IMR-90 (cell line): Measurements from ENCODE around the gene NKX2-3. TPM values are rescaled to one million over a fixed set of nuclear protein-coding genes. Genes with fewer than 3 reads are reported as not detected.

ENCODE experiments used
- ATAC-seq: fragments of 200-7000 bp; cut with Tn5 transposase; 2 replicates; pipeline ENCODE4 v1.9.1; 2020; ENCODE audit warnings: low read depth, mild to moderate bottlenecking, moderate library complexity
- BruUV-seq: library from RNA; stranded (reverse); fragments of 400-500 nt; replicated peaks from 2 replicates; lab custom pipeline; 2021; lab: Mats Ljungman, UMichigan
- CTCF ChIA-PET: fragments of 300-600 bp; formaldehyde crosslinking; extraction: SDS; loops from one replicate; lab custom pipeline; 2021; ENCODE audit warnings: antibody characterized with exemption; lab: Yijun Ruan, JAX
- POLR2A ChIA-PET: fragments of 300-600 bp; sonication (Branson Sonifier 250); formaldehyde crosslinking; loops from one replicate; lab custom pipeline; 2022; ENCODE audit warnings: antibody characterized with exemption; ENCODE audit not compliant: unreplicated experiment; lab: Charles Lee
- DNase-seq: peaks from one replicate; pipeline ENCODE4 v3.0.0; 2013
- H2AFZ ChIP-seq: replicated peaks from 2 replicates; pipeline ENCODE3; 2013; ENCODE audit warnings: low read length, mild to moderate bottlenecking; ENCODE audit not compliant: poor library complexity
- H2AK5ac ChIP-seq: 2 replicates; pipeline ENCODE4 v1.6.1; 2013; ENCODE audit warnings: low read depth, low read length, inconsistent platforms
- H2AK9ac ChIP-seq: replicated peaks from 2 replicates; pipeline ENCODE3; 2013; ENCODE audit warnings: mild to moderate bottlenecking, low read depth, low read length, moderate library complexity; ENCODE audit not compliant: poor library complexity
- H2BK120ac ChIP-seq: 2 replicates; pipeline ENCODE4 v1.6.1; 2013; ENCODE audit warnings: low read depth, low read length, inconsistent platforms
- H2BK15ac ChIP-seq: 3 replicates; pipeline ENCODE4 v1.6.1; 2013; ENCODE audit warnings: low read depth, low read length, inconsistent platforms
- H2BK20ac ChIP-seq: 2 replicates; pipeline ENCODE4 v1.6.1; 2013; ENCODE audit warnings: low read depth, mild to moderate bottlenecking, inconsistent platforms, low read length, moderate library complexity
- H2BK5ac ChIP-seq: 2 replicates; pipeline ENCODE4 v1.6.1; 2013; ENCODE audit warnings: mild to moderate bottlenecking, low read depth, low read length, inconsistent platforms; ENCODE audit not compliant: poor library complexity, severe bottlenecking
- H3K14ac ChIP-seq: replicated peaks from 2 replicates; pipeline ENCODE4 v1.6.1; 2013; ENCODE audit warnings: low read depth, low read length, inconsistent platforms
- H3K18ac ChIP-seq: 2 replicates; pipeline ENCODE4 v1.6.1; 2013; ENCODE audit warnings: low read depth, low read length, control low read depth
- H3K23ac ChIP-seq: 2 replicates; pipeline ENCODE4 v1.6.1; 2013; ENCODE audit warnings: low read depth, low read length, inconsistent platforms
- H3K27ac ChIP-seq: 2 replicates; pipeline ENCODE4 v1.5.1; 2013; ENCODE audit warnings: mild to moderate bottlenecking, control low read depth, low read length; ENCODE audit not compliant: insufficient read depth
- H3K27me3 ChIP-seq: 2 replicates; pipeline ENCODE4 v1.6.1; 2013; ENCODE audit warnings: low read length; ENCODE audit not compliant: control insufficient read depth, insufficient read depth
- H3K36me3 ChIP-seq: 2 replicates; pipeline ENCODE4 v1.6.1; 2013; ENCODE audit warnings: low read length, mixed read lengths; ENCODE audit not compliant: control insufficient read depth, insufficient read depth
- H3K4ac ChIP-seq: 2 replicates; pipeline ENCODE4 v1.6.1; 2013; ENCODE audit warnings: low read depth, low read length, inconsistent platforms
- H3K4me1 ChIP-seq: 2 replicates; pipeline ENCODE4 v1.6.1; 2013; ENCODE audit warnings: low read length, mixed read lengths; ENCODE audit not compliant: control insufficient read depth, insufficient read depth
- H3K4me2 ChIP-seq: 2 replicates; pipeline ENCODE4 v1.6.1; 2013; ENCODE audit warnings: low read depth, mild to moderate bottlenecking, control low read depth, low read length, moderate library complexity
- H3K4me3 ChIP-seq: 2 replicates; pipeline ENCODE4 v1.5.1; 2013; ENCODE audit warnings: low read depth, mild to moderate bottlenecking, control low read depth, low read length, moderate library complexity; ENCODE audit not compliant: insufficient read depth
- H3K56ac ChIP-seq: 2 replicates; pipeline ENCODE4 v1.6.1; 2013; ENCODE audit warnings: low read length, inconsistent platforms; ENCODE audit not compliant: insufficient read depth; ENCODE audit errors: extremely low read depth
- H3K79me1 ChIP-seq, 2 experiments: 2 replicates each; pipeline ENCODE4 v1.6.1; 2013; ENCODE audit warnings: low read length in 2 of 2, inconsistent platforms in 1 of 2, low read depth in 1 of 2
- H3K9ac ChIP-seq: 2 replicates; pipeline ENCODE4 v1.6.1; 2013; ENCODE audit warnings: low read depth, low read length, control low read depth
- H3K9me1 ChIP-seq: 2 replicates; pipeline ENCODE4 v1.6.1; 2013; ENCODE audit warnings: low read length, inconsistent platforms; ENCODE audit not compliant: insufficient read depth
- H3K9me3 ChIP-seq: 2 replicates; pipeline ENCODE4 v1.6.1; 2013; ENCODE audit warnings: low read length; ENCODE audit not compliant: control insufficient read depth, insufficient read depth
- H4K20me1 ChIP-seq: 2 replicates; pipeline ENCODE4 v1.6.1; 2013; ENCODE audit warnings: low read length, inconsistent platforms; ENCODE audit not compliant: insufficient read depth
- H4K5ac ChIP-seq: 2 replicates; pipeline ENCODE4 v1.6.1; 2013; ENCODE audit warnings: mild to moderate bottlenecking, low read depth, low read length, control low read depth
- H4K8ac ChIP-seq, 2 experiments: 2 replicates each; pipeline ENCODE4 v1.6.1; 2013; ENCODE audit warnings: low read depth in 2 of 2, low read length in 2 of 2, control low read depth in 1 of 2, inconsistent platforms in 1 of 2
- H4K91ac ChIP-seq: 2 replicates; pipeline ENCODE4 v1.6.1; 2013; ENCODE audit warnings: low read depth, low read length, inconsistent platforms; ENCODE audit not compliant: insufficient read depth
- CEBPB ChIP-seq: IDR thresholded peaks from 2 replicates; pipeline ENCODE4 v1.6.1; 2012; ENCODE audit warnings: low read depth, low read length, improper control_type of control experiment
- RCOR1 ChIP-seq: IDR thresholded peaks from 2 replicates; pipeline ENCODE4 v1.6.1; 2012; ENCODE audit warnings: mild to moderate bottlenecking, low read length, improper control_type of control experiment; ENCODE audit not compliant: insufficient replicate concordance
- SMC3 ChIP-seq: fragments of 150-350 bp; IDR thresholded peaks from 2 replicates; pipeline ENCODE4 v1.6.1; 2016; ENCODE audit warnings: low read depth, mild to moderate bottlenecking, antibody characterized with exemption, low read length, moderate library complexity
- WGBS, 2 experiments: methylation state at CpG; one replicate each; pipeline versions ENCODE4 v1.1.5 to v1.1.7; 2013; ENCODE audit warnings: missing lambda C conversion rate in 2 of 2; ENCODE audit not compliant: insufficient read length in 1 of 2; ENCODE audit errors: extremely low coverage in 2 of 2; 5-methylcytosine and 5-hydroxymethylcytosine counted together
- dilution Hi-C: fragments of 300-500 bp; cut with HindIII; formaldehyde crosslinking; loops from one replicate; pipeline ENCODE4 v1.14.3; 2018; ENCODE audit warnings: low sequenced_read_pairs; ENCODE audit not compliant: unreplicated experiment
- in situ Hi-C: fragments of 300-500 bp; cut with MboI; formaldehyde crosslinking; loops from 3 replicates; pipeline ENCODE4 v1.14.3; 2019; ENCODE audit warnings: low sequenced_read_pairs, inconsistent platforms, mixed read lengths
- intact Hi-C: fragments of 100-400 bp; cut with micrococcal nuclease; formaldehyde crosslinking; loops from 2 replicates; pipeline ENCODE4 v1.10.0; 2022
- polyA plus RNA-seq, 3 experiments: library from polyadenylated mRNA; depleted of rRNA; stranded (reverse); fragments of >200 nt; gene quantifications; 2 replicates each; pipeline ENCODE4 v1.2.3, GENCODE V29; 2012; ENCODE audit warnings: low replicate concordance in 1 of 3
- total RNA-seq: library from RNA; depleted of rRNA; stranded (reverse); fragments of >200 nt; gene quantifications from 2 replicates; pipeline ENCODE4 v1.2.3, GENCODE V29; 2012

Gene NKX2-3
- total and polyA plus RNA-seq, 2 of the 4 experiments (the other 2 are of a cell fraction): not detected

DNA sequence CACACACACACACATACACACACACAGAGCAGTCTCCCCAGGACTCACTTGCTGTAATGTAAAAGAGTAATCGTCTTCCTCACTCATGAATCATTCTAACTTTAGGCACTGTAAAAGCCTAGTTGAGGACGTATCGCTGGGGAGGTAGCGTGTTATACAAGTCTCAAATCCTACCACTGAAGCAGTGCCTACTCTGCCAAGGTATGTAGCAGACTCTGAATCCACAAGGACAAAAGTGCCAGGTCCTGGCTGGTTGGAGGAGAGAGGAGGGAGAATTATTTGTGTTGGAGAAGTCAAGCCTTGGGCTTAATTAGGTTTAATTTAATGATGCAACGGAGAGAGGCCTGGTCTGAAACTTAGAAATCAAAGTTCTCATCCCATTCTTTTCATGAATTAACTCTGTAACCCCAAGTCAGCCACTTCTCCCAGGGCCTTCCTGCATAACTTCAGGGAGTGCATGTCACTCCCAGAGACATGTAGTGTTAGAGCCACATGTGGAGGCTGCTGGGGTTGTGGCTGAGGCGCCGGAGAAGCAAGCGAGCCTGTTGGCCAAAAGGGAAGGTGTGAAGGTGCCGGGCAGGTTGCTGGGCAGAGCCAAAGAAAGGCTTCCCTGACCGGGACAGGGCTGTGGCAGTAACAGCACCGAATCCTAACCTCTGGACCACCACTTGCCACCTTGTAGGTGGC lies 36.7 kb downstream of the NKX2-3 start:
- no peak overlapping the region for H3K9ac ChIP-seq
- no peak overlapping the region for H2BK120ac ChIP-seq
- no peaks in the 10 kb centered on the region for H3K9me3 ChIP-seq
- H4K8ac ChIP-seq: no peak overlapping the region
- H3K27me3 ChIP-seq: peaks cover 7% of the 10 kb centered on the region
- H2AFZ ChIP-seq: no peak overlapping the region
- intact Hi-C loops: no loop called here
- no peak overlapping the region for H4K91ac ChIP-seq
- POLR2A ChIA-PET: no interaction called here
- no peak overlapping the region for H2BK20ac ChIP-seq
- dilution Hi-C loops: no loop called here
- H3K4me2 ChIP-seq: no peak overlapping the region
- no peaks in the 10 kb centered on the region for H3K4me1 ChIP-seq
- H4K20me1 ChIP-seq: no peaks in the 10 kb centered on the region
- WGBS, 2 experiments: no CpG with 5 or more reads among the region's 11 CpGs
- H3K79me1 ChIP-seq: no peaks in the 10 kb centered on the region
- BruUV-seq: no TSS peak
- no peak overlapping the region for H2AK9ac ChIP-seq
- H2AK5ac ChIP-seq: no peak overlapping the region
- no peak overlapping the region for H3K4me3 ChIP-seq
- TF ChIP-seq RCOR1 (no peak), CEBPB (no peak), SMC3 (no peak)
- DNase-seq (no peak), ATAC-seq (no peak)
- no peak overlapping the region for H3K23ac ChIP-seq
- no peaks in the 10 kb centered on the region for H3K36me3 ChIP-seq
- H3K27ac ChIP-seq: no peak overlapping the region
- in situ Hi-C loops: loop anchor here (10.0 kb wide), 1 partner anchor 145 kb away; no protein-coding TSS in a partner anchor
- H2BK15ac ChIP-seq: no peak overlapping the region
- no peak overlapping the region for H3K14ac ChIP-seq
- no peak overlapping the region for H3K56ac ChIP-seq
- H3K4ac ChIP-seq: no peak overlapping the region
- CTCF ChIA-PET: no interaction called here
- H2BK5ac ChIP-seq: no peak overlapping the region
- no peak overlapping the region for H3K18ac ChIP-seq
- no peaks in the 10 kb centered on the region for H3K9me1 ChIP-seq
- H4K5ac ChIP-seq: no peak overlapping the region
